Body of pancreas (tissue), 4 donors: ENCODE data around the gene VAMP4. TPM values are rescaled to one million over a fixed set of nuclear protein-coding genes. Genes with fewer than 3 reads are reported as not detected.

Source experiments
- ATAC-seq: fragments of 150-250 bp; one replicate; pipeline ENCODE4 v1.9.1; 2016
- DNase-seq, 4 donors: peaks; one replicate each; pipeline ENCODE4 v3.0.0-alpha.2; 2019
- H3K27ac ChIP-seq, 4 donors: fragments of 200-600 bp; sonication (generic); 1 replicate in 3 of 4; 2 replicates in 1 of 4; pipeline versions ENCODE4 v1.5.1 to v1.6.1; 2016 to 2019; ENCODE audit warnings: mild to moderate bottlenecking in 1 of 4, mixed read lengths in 1 of 4, moderate library complexity in 1 of 4
- H3K27me3 ChIP-seq, 2 donors: fragments of 200-600 bp; sonication (generic); one replicate each; pipeline ENCODE4 v1.6.0; 2016; ENCODE audit warnings: mild to moderate bottlenecking in 1 of 2
- H3K36me3 ChIP-seq, 2 donors: fragments of 200-600 bp; sonication (generic); replicated peaks in 1 of 2; 2 replicates each; pipeline ENCODE4 v1.5.1; 2016; ENCODE audit warnings: low read depth in 2 of 2; ENCODE audit not compliant: insufficient read depth in 1 of 2
- H3K4me1 ChIP-seq: fragments of 200-600 bp; sonication (generic); one replicate; pipeline ENCODE4 v1.6.0; 2016
- H3K4me3 ChIP-seq, 2 donors: fragments of 200-600 bp; sonication (generic); 1 replicate in 1 of 2; 2 replicates in 1 of 2; pipeline ENCODE4 v1.5.1; 2016 to 2019
- H3K9me3 ChIP-seq, 3 donors: fragments of 200-600 bp; sonication (generic); 1 replicate in 2 of 3; 2 replicates in 1 of 3; pipeline ENCODE4 v1.5.1; 2016
- POLR2A ChIP-seq, 3 donors: fragments of 450-650 bp; IDR thresholded peaks; one replicate each; pipeline ENCODE4 v1.6.1; 2016; ENCODE audit warnings: antibody characterized with exemption in 3 of 3, mild to moderate bottlenecking in 2 of 3
- WGBS, 2 donors: methylation state at CpG; one replicate each; pipeline ENCODE4 v1.1.5; 2017; 5-methylcytosine and 5-hydroxymethylcytosine counted together
- intact Hi-C: fragments of 100-400 bp; cut with DNase I; formaldehyde crosslinking; loops from one replicate; pipeline ENCODE4 v1.15.1; 2023
- total RNA-seq, 2 donors: library from RNA; depleted of rRNA; stranded (reverse); fragments of >200 nt; gene quantifications; one replicate each; pipeline ENCODE4 v1.1.0, GENCODE V29; 2016
- TF ChIP-seq, protein P1 (sequence below), 7 experiments: fragments of 450-650 bp in 4 of 7; fragments of 200-600 bp in 3 of 7; sonication (generic) in 3 of 7; IDR thresholded peaks; one replicate each; pipeline ENCODE4 v1.5.1; 2016 to 2019; ENCODE audit warnings: antibody characterized with exemption in 7 of 7

VAMP4 gene
- total RNA-seq, 2 donors from 2014 or later: 5.6 to 8.8 TPM

DNA sequence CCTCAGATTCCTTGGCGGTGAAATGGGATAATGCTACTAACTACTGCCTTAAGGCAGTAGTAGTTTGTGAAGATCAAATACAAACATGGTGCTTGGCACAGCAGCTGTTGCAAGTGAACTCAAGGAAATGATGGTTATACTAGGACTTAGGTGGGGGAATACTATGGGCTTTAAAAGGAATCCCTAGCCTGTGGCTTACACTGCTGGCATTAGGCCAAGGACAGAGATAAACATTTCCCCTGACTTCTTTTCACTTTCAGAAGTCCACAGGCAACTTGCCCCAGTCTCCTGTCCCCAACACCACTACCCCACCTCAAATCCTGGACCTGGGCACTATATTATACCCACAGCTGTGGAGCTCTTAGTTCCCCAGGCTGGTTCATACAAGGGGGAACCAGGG lies 13.1 kb upstream of the VAMP4 start:
- Histone ChIP-seq H3K27ac (no peak overlapping the region), H3K9me3 (no peaks in the 10 kb centered on the region), H3K36me3 (no peaks in the 10 kb centered on the region), H3K4me1 (no peaks in the 10 kb centered on the region), H3K4me3 (no peak overlapping the region), H3K27me3 (no peaks in the 10 kb centered on the region)
- DNase-seq (no peak), ATAC-seq (no peak)
- WGBS, 2 donors: 100% methylated on average over 1 of the region's 1 CpG
- intact Hi-C loops: no loop called here
- TF ChIP-seq, protein P1, sequence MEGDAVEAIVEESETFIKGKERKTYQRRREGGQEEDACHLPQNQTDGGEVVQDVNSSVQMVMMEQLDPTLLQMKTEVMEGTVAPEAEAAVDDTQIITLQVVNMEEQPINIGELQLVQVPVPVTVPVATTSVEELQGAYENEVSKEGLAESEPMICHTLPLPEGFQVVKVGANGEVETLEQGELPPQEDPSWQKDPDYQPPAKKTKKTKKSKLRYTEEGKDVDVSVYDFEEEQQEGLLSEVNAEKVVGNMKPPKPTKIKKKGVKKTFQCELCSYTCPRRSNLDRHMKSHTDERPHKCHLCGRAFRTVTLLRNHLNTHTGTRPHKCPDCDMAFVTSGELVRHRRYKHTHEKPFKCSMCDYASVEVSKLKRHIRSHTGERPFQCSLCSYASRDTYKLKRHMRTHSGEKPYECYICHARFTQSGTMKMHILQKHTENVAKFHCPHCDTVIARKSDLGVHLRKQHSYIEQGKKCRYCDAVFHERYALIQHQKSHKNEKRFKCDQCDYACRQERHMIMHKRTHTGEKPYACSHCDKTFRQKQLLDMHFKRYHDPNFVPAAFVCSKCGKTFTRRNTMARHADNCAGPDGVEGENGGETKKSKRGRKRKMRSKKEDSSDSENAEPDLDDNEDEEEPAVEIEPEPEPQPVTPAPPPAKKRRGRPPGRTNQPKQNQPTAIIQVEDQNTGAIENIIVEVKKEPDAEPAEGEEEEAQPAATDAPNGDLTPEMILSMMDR (IDR thresholded peaks at IDR 0.05): no peak
- no peak for TF ChIP-seq POLR2A (IDR thresholded peaks at IDR 0.05)

DNA sequence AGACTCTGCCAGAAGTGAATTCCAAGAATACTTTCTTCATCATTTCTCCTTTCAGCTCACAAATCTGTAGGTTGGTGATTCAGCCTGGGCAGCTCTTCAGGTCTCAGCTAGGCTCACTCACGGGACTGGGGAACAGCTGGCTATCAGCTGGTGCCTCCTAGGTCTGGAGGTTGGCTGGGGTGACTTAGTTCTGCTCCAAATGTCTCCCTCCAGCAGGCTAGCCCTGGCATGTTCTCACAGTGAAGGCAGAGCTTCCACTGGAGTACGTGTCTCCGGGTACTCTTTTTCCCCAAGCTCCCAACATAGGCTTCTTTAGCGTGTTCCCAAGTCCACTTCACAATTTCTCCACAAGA lies 12.5 kb upstream of the VAMP4 start:
- WGBS, 2 donors: 71 to 74% methylated on average over 4 of the region's 4 CpGs
- ATAC-seq: no peak

DNA sequence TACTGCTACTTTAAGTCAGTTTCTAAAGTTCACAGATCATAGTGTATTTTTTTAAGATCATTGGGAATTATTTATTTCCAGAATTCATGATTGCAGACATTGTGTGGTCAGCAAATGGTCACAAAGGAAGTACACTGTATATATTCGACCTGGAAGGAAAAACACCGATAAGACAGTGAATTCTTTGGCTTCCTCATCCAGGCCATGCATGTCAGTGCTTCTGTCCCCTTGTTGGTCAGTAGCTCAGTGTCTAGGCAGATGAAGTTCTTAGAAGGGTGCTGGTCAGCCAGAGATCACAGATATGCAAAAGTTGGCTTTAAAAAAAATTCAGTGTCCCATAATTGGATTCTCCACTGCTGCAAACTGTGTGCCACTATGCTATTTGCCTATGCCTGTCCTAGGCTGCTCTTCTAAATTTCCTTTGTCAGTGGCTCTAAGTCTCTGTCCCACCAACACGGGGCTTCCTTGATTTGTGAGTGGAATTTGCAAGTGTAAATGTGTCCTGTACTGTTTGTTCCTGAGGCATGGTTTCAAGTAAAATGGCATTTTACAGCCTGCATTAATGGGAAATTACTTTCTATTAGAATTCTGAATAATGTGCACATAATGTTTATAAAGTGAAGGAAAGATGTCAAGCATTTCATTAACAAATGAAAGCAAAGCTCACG lies 12.0 kb upstream of the VAMP4 start:
- H3K36me3 ChIP-seq: no peaks in the 10 kb centered on the region
- 48 to 55% methylated on average over 4 of the region's 4 CpGs for WGBS, 2 donors
- ATAC-seq (no peak), DNase-seq (no peak)
- no peaks in the 10 kb centered on the region for H3K27me3 ChIP-seq
- no peaks in the 10 kb centered on the region for H3K4me1 ChIP-seq
- no peak overlapping the region for H3K27ac ChIP-seq
- TF ChIP-seq, protein P1 (IDR thresholded peaks at IDR 0.05): no peak
- no peak for TF ChIP-seq POLR2A (IDR thresholded peaks at IDR 0.05)
- H3K4me3 ChIP-seq: no peak overlapping the region
- intact Hi-C loops: no loop called here
- no peaks in the 10 kb centered on the region for H3K9me3 ChIP-seq

More for the DNA sequence above, 12.5 kb upstream of the VAMP4 start:
- intact Hi-C loops: no loop called here
- Histone ChIP-seq H3K4me3 (no peak overlapping the region), H3K36me3 (no peaks in the 10 kb centered on the region), H3K9me3 (no peaks in the 10 kb centered on the region), H3K4me1 (no peaks in the 10 kb centered on the region), H3K27ac (no peak overlapping the region), H3K27me3 (no peaks in the 10 kb centered on the region)
- TF ChIP-seq, protein P1 (IDR thresholded peaks at IDR 0.05): no peak
- TF ChIP-seq POLR2A (IDR thresholded peaks at IDR 0.05): no peak
- DNase-seq: no peak

DNA sequence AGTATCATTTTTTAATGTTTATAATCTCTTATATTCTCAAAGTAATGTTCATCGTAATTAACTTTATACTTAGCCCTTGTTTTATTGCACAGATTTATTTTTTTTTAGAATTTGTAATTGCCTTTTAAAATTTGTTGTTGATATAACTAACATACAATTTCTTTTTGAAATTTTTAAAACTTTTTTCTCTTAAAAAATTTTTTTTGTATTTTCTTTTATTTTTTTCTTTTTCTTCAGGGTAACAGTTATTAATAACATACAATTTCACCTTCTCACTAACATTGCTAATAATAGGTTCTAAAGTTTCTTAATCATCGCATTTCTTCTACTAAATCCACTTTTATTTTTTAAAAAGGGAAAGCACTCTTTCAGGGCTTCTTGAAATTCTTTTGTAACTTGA lies 11.3 kb upstream of the VAMP4 start:
- no peaks in the 10 kb centered on the region for H3K4me1 ChIP-seq
- intact Hi-C loops: no loop called here
- ATAC-seq (no peak), DNase-seq (no peak)
- WGBS, 2 donors: 78 to 81% methylated on average over 2 of the region's 2 CpGs
- no peak overlapping the region for H3K27ac ChIP-seq
- no peaks in the 10 kb centered on the region for H3K9me3 ChIP-seq
- no peaks in the 10 kb centered on the region for H3K36me3 ChIP-seq
- H3K4me3 ChIP-seq: no peak overlapping the region
- no peaks in the 10 kb centered on the region for H3K27me3 ChIP-seq
- no peak for TF ChIP-seq POLR2A (IDR thresholded peaks at IDR 0.05)
- TF ChIP-seq, protein P1 (IDR thresholded peaks at IDR 0.05): no peak

DNA sequence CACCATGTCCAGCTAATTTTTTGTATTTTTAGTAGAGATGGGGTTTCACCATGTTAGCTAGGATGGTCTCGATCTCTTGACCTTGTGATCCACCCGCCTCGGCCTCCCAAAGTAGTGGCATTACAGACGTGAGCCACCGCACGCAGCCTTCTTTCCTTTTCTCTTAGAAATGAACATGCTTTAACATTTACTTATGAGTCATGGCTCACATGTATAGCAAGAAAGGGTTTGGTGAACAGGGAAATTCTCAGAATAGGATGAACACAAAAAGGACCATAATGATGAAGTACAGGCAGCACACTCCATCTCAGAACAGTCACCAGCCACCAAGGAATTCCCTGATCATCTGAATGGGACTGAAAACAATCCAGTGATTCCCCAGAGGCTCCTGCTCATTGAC lies 9.4 kb upstream of the VAMP4 start:
- 92 to 95% methylated on average over 6 of the region's 6 CpGs for WGBS, 2 donors
- DNase-seq (no peak), ATAC-seq (no peak)
- Histone ChIP-seq H3K4me3 (no peak overlapping the region), H3K4me1 (no peaks in the 10 kb centered on the region), H3K9me3 (no peaks in the 10 kb centered on the region), H3K36me3 (no peaks in the 10 kb centered on the region), H3K27me3 (no peaks in the 10 kb centered on the region), H3K27ac (no peak overlapping the region)
- intact Hi-C loops: no loop called here
- no peak for TF ChIP-seq POLR2A (IDR thresholded peaks at IDR 0.05)
- TF ChIP-seq, protein P1 (IDR thresholded peaks at IDR 0.05): no peak
